ENCODE measurements around the gene LARGE1.

LARGE1 gene

GRCh38 chr22:33400061-33400840, 520.0 kb downstream of the LARGE1 start:
- no peaks in the 10 kb centered on the region for H3K36me3 ChIP-seq (ENCODE audit: control insufficient read depth, insufficient read depth, low read length, severe bottlenecking)
- H3K4me3 ChIP-seq (ENCODE audit: low read length), result no peak overlapping the region
- no peaks in the 10 kb centered on the region for H3K27me3 ChIP-seq (replicated peaks; ENCODE audit: control insufficient read depth, insufficient read depth, low read length)
- H3K9me3 ChIP-seq (ENCODE audit: control insufficient read depth, low read length), result no peaks in the 10 kb centered on the region
- no peak for DNase-seq (ENCODE audit: low read depth)
- no peak overlapping the region for H3K9ac ChIP-seq (ENCODE audit: low read length)
- no peaks in the 10 kb centered on the region for H3K4me1 ChIP-seq (ENCODE audit: control insufficient read depth, insufficient read depth, low read length)

GRCh38 chr22:33397381-33397907, 522.8 kb downstream of the LARGE1 start:
- peak; percentile 4 for DNase-seq (ENCODE audit: low read depth)
- H3K27me3 ChIP-seq (replicated peaks; ENCODE audit: control insufficient read depth, insufficient read depth, low read length), result no peaks in the 10 kb centered on the region
- H3K4me1 ChIP-seq (ENCODE audit: control insufficient read depth, insufficient read depth, low read length), result no peaks in the 10 kb centered on the region
- no peaks in the 10 kb centered on the region for H3K36me3 ChIP-seq (ENCODE audit: control insufficient read depth, insufficient read depth, low read length, severe bottlenecking)
- H3K4me3 ChIP-seq (ENCODE audit: low read length), result no peak overlapping the region
- H3K9me3 ChIP-seq (ENCODE audit: control insufficient read depth, low read length), result no peaks in the 10 kb centered on the region
- no peak overlapping the region for H3K9ac ChIP-seq (ENCODE audit: low read length)

- DNase-seq (ENCODE audit: low read depth), result no peak
- Histone ChIP-seq H3K9me3 (ENCODE audit: control insufficient read depth, low read length) (no peaks in the 10 kb centered on the region), H3K4me1 (ENCODE audit: control insufficient read depth, insufficient read depth, low read length) (no peaks in the 10 kb centered on the region), H3K36me3 (ENCODE audit: control insufficient read depth, insufficient read depth, low read length, severe bottlenecking) (no peaks in the 10 kb centered on the region), H3K4me3 (ENCODE audit: low read length) (no peak overlapping the region), H3K27me3 (replicated peaks; ENCODE audit: control insufficient read depth, insufficient read depth, low read length) (no peaks in the 10 kb centered on the region), H3K9ac (ENCODE audit: low read length) (no peak overlapping the region)
Observed at GRCh38 chr22:33393432-33393831, 526.8 kb downstream of the LARGE1 start.

GRCh38 chr22:33391298-33391697, 529.0 kb downstream of the LARGE1 start:
- H3K36me3 ChIP-seq (ENCODE audit: control insufficient read depth, insufficient read depth, low read length, severe bottlenecking), result no peaks in the 10 kb centered on the region
- DNase-seq (ENCODE audit: low read depth), result no peak
- no peak overlapping the region for H3K9ac ChIP-seq (ENCODE audit: low read length)
- H3K27me3 ChIP-seq (replicated peaks; ENCODE audit: control insufficient read depth, insufficient read depth, low read length), result no peaks in the 10 kb centered on the region
- no peaks in the 10 kb centered on the region for H3K4me1 ChIP-seq (ENCODE audit: control insufficient read depth, insufficient read depth, low read length)
- no peak overlapping the region for H3K4me3 ChIP-seq (ENCODE audit: low read length)
- H3K9me3 ChIP-seq (ENCODE audit: control insufficient read depth, low read length), result no peaks in the 10 kb centered on the region

- Histone ChIP-seq H3K9ac (ENCODE audit: low read length) (no peak overlapping the region), H3K4me1 (ENCODE audit: control insufficient read depth, insufficient read depth, low read length) (no peaks in the 10 kb centered on the region), H3K4me3 (ENCODE audit: low read length) (no peak overlapping the region), H3K36me3 (ENCODE audit: control insufficient read depth, insufficient read depth, low read length, severe bottlenecking) (no peaks in the 10 kb centered on the region), H3K27me3 (replicated peaks; ENCODE audit: control insufficient read depth, insufficient read depth, low read length) (no peaks in the 10 kb centered on the region), H3K9me3 (ENCODE audit: control insufficient read depth, low read length) (no peaks in the 10 kb centered on the region)
- peak; percentile 20 for DNase-seq (ENCODE audit: low read depth)
Observed at GRCh38 chr22:33389936-33390335, 530.3 kb downstream of the LARGE1 start.

- H3K9me3 ChIP-seq (ENCODE audit: control insufficient read depth, low read length), result no peaks in the 10 kb centered on the region
- H3K36me3 ChIP-seq (ENCODE audit: control insufficient read depth, insufficient read depth, low read length, severe bottlenecking), result peaks cover 6% of the 10 kb centered on the region
- peaks cover 2% of the 10 kb centered on the region for H3K4me1 ChIP-seq (ENCODE audit: control insufficient read depth, insufficient read depth, low read length)
- no peak for DNase-seq (ENCODE audit: low read depth)
- H3K9ac ChIP-seq (ENCODE audit: low read length), result no peak overlapping the region
- no peaks in the 10 kb centered on the region for H3K27me3 ChIP-seq (replicated peaks; ENCODE audit: control insufficient read depth, insufficient read depth, low read length)
- no peak overlapping the region for H3K4me3 ChIP-seq (ENCODE audit: low read length)
Observed at GRCh38 chr22:33386270-33386669, 534.0 kb downstream of the LARGE1 start.

GRCh38 chr22:33385611-33386010, 534.7 kb downstream of the LARGE1 start:
- Histone ChIP-seq H3K9ac (ENCODE audit: low read length) (no peak overlapping the region), H3K9me3 (ENCODE audit: control insufficient read depth, low read length) (no peaks in the 10 kb centered on the region), H3K27me3 (replicated peaks; ENCODE audit: control insufficient read depth, insufficient read depth, low read length) (no peaks in the 10 kb centered on the region), H3K4me3 (ENCODE audit: low read length) (no peak overlapping the region), H3K36me3 (ENCODE audit: control insufficient read depth, insufficient read depth, low read length, severe bottlenecking) (peaks cover 6% of the 10 kb centered on the region), H3K4me1 (ENCODE audit: control insufficient read depth, insufficient read depth, low read length) (peaks cover 7% of the 10 kb centered on the region)
- DNase-seq (ENCODE audit: low read depth), result no peak

GRCh38 chr22:33382436-33382835, 537.8 kb downstream of the LARGE1 start:
- Histone ChIP-seq H3K4me3 (ENCODE audit: low read length) (no peak overlapping the region), H3K36me3 (ENCODE audit: control insufficient read depth, insufficient read depth, low read length, severe bottlenecking) (peaks cover 6% of the 10 kb centered on the region)

GRCh38 chr22:33381531-33382406, 538.5 kb downstream of the LARGE1 start:
- no peak for DNase-seq (ENCODE audit: low read depth)

More at GRCh38 chr22:33382436-33382835, 537.8 kb downstream of the LARGE1 start:
- H3K27me3 ChIP-seq (replicated peaks; ENCODE audit: control insufficient read depth, insufficient read depth, low read length), result no peaks in the 10 kb centered on the region
- H3K4me1 ChIP-seq (ENCODE audit: control insufficient read depth, insufficient read depth, low read length), result peaks cover 7% of the 10 kb centered on the region
- DNase-seq (ENCODE audit: low read depth), result no peak
- H3K9ac ChIP-seq (ENCODE audit: low read length), result no peak overlapping the region
- H3K9me3 ChIP-seq (ENCODE audit: control insufficient read depth, low read length), result peaks cover 3% of the 10 kb centered on the region

GRCh38 chr22:33380789-33381530, 539.3 kb downstream of the LARGE1 start:
- Histone ChIP-seq H3K27me3 (replicated peaks; ENCODE audit: control insufficient read depth, insufficient read depth, low read length) (no peaks in the 10 kb centered on the region), H3K4me3 (ENCODE audit: low read length) (no peak overlapping the region), H3K9ac (ENCODE audit: low read length) (no peak overlapping the region), H3K36me3 (ENCODE audit: control insufficient read depth, insufficient read depth, low read length, severe bottlenecking) (peaks cover 6% of the 10 kb centered on the region), H3K4me1 (ENCODE audit: control insufficient read depth, insufficient read depth, low read length) (peaks cover 7% of the 10 kb centered on the region), H3K9me3 (ENCODE audit: control insufficient read depth, low read length) (peaks cover 5% of the 10 kb centered on the region)
- DNase-seq (ENCODE audit: low read depth), result peak; percentile 72

More at GRCh38 chr22:33381531-33382406, 538.5 kb downstream of the LARGE1 start:
- peaks cover 7% of the 10 kb centered on the region for H3K4me1 ChIP-seq (ENCODE audit: control insufficient read depth, insufficient read depth, low read length)
- H3K36me3 ChIP-seq (ENCODE audit: control insufficient read depth, insufficient read depth, low read length, severe bottlenecking), result peaks cover 6% of the 10 kb centered on the region
- H3K9me3 ChIP-seq (ENCODE audit: control insufficient read depth, low read length), result peaks cover 5% of the 10 kb centered on the region
- H3K27me3 ChIP-seq (replicated peaks; ENCODE audit: control insufficient read depth, insufficient read depth, low read length), result no peaks in the 10 kb centered on the region
- no peak overlapping the region for H3K4me3 ChIP-seq (ENCODE audit: low read length)
- H3K9ac ChIP-seq (ENCODE audit: low read length), result no peak overlapping the region

Measured in adipocyte (in vitro differentiated cells).